NCI-H82 treated with DMSO at 0.1 percent for 48 hours (cell line): ENCODE results near the gene OSBPL6.
A peak's percentile ranks its signal among the peaks of the same experiment; 100 is the strongest.

Experiments
- DNase-seq: peaks from one replicate; lab custom pipeline; 2025; ENCODE audit not compliant: unreplicated experiment; lab: John Stamatoyannopoulos, UW

Gene OSBPL6

GRCh38 chr2:178426388-178426787 is 232.1 kb downstream of the OSBPL6 start:
- DNase-seq = no peak

GRCh38 chr2:178427458-178427857 is 233.1 kb downstream of the OSBPL6 start:
- DNase-seq = no peak

GRCh38 chr2:178428396-178428806 is 234.1 kb downstream of the OSBPL6 start:
- DNase-seq = no peak

GRCh38 chr2:178429336-178429735 is 235.0 kb downstream of the OSBPL6 start:
- no peak for DNase-seq

GRCh38 chr2:178436662-178437061 is 242.3 kb downstream of the OSBPL6 start:
- no peak for DNase-seq

GRCh38 chr2:178441426-178441825 is 247.1 kb downstream of the OSBPL6 start:
- DNase-seq = no peak

GRCh38 chr2:178448968-178449661 is 254.8 kb downstream of the OSBPL6 start:
- no peak for DNase-seq

GRCh38 chr2:178449700-178450523 is 255.6 kb downstream of the OSBPL6 start:
- DNase-seq = no peak

- DNase-seq = no peak
Observed at GRCh38 chr2:178450524-178450773, 256.1 kb downstream of the OSBPL6 start.

- peak; percentile 94 for DNase-seq
Observed at GRCh38 chr2:178450774-178451525, 256.6 kb downstream of the OSBPL6 start, which contains the start of the genes PJVK and PRKRA. TSS of gene PJVK (plus strand) at chr2:178451378. CDS start at chr2:178453410, 2,032 bp downstream. TSS of gene PRKRA (minus strand) at chr2:178451175. CDS start at chr2:178451030, 145 bp downstream.

GRCh38 chr2:178452334-178452733 is 258.0 kb downstream of the OSBPL6 start:
- DNase-seq = no peak
